Keratinocyte (primary cell): ENCODE measurements around the gene LAMP1. TPM values are rescaled to one million over a fixed set of nuclear protein-coding genes. Genes with fewer than 3 reads are reported as not detected.

Experiments
- DNase-seq: peaks from one replicate; pipeline ENCODE4 v3.0.0-alpha.2; 2011; ENCODE audit warnings: low read depth, missing footprints, low spot score
- FAIRE-seq: peaks from 2 replicates; lab custom pipeline; 2011; peaks lifted over from hg19 to GRCh38; lab: Jason Lieb, UNC
- H2AFZ ChIP-seq: 2 replicates; pipeline ENCODE4 v1.6.0; 2012; ENCODE audit warnings: low read length, control low read depth, inconsistent platforms; ENCODE audit not compliant: control insufficient read depth
- H3K27ac ChIP-seq: 2 replicates; pipeline ENCODE4 v1.5.1; 2011; ENCODE audit warnings: low read length; ENCODE audit not compliant: control insufficient read depth, insufficient read depth
- H3K27me3 ChIP-seq: 3 replicates; pipeline ENCODE4 v1.6.0; 2011; ENCODE audit warnings: low read length; ENCODE audit not compliant: control insufficient read depth, insufficient read depth; ENCODE audit errors: extremely low read depth
- H3K36me3 ChIP-seq, 2 experiments: 2 replicates in 1 of 2; 3 replicates in 1 of 2; pipeline ENCODE4 v1.5.1; 2011; ENCODE audit warnings: low read length in 2 of 2, mild to moderate bottlenecking in 1 of 2; ENCODE audit not compliant: control insufficient read depth in 2 of 2, insufficient read depth in 2 of 2; ENCODE audit errors: extremely low read depth in 1 of 2
- H3K4me1 ChIP-seq: 3 replicates; pipeline ENCODE4 v1.5.1; 2011; ENCODE audit warnings: low read length; ENCODE audit not compliant: control insufficient read depth, insufficient read depth; ENCODE audit errors: extremely low read depth
- H3K4me2 ChIP-seq: 3 replicates; pipeline ENCODE4 v1.6.0; 2011; ENCODE audit warnings: low read depth, low read length; ENCODE audit not compliant: control insufficient read depth, insufficient read depth; ENCODE audit errors: extremely low read depth
- H3K4me3 ChIP-seq, 3 experiments: fragments of 200-600 bp in 1 of 3; sonication (generic) in 1 of 3; 2 replicates in 2 of 3; 3 replicates in 1 of 3; pipeline ENCODE4 v1.5.1; 2011 to 2016; ENCODE audit warnings: low read length in 3 of 3, mild to moderate bottlenecking in 3 of 3, control low read depth in 2 of 3, inconsistent platforms in 1 of 3, low read depth in 1 of 3, mixed read lengths in 1 of 3, mixed run types in 1 of 3, moderate library complexity in 1 of 3; ENCODE audit not compliant: control insufficient read depth in 2 of 3, insufficient read depth in 2 of 3; ENCODE audit errors: extremely low read depth in 1 of 3
- H3K79me2 ChIP-seq: 2 replicates; pipeline ENCODE4 v1.6.0; 2012; ENCODE audit warnings: low read length; ENCODE audit not compliant: control insufficient read depth, insufficient read depth
- H3K9ac ChIP-seq: 3 replicates; pipeline ENCODE4 v1.6.0; 2011; ENCODE audit warnings: low read length; ENCODE audit not compliant: control insufficient read depth, insufficient read depth; ENCODE audit errors: extremely low read depth
- H3K9me1 ChIP-seq: 3 replicates; pipeline ENCODE4 v1.6.0; 2011; ENCODE audit warnings: low read length; ENCODE audit not compliant: control insufficient read depth, insufficient read depth; ENCODE audit errors: extremely low read depth
- H3K9me3 ChIP-seq: 2 replicates; pipeline ENCODE4 v1.5.1; 2012; ENCODE audit warnings: low read depth, low read length; ENCODE audit not compliant: control insufficient read depth
- H4K20me1 ChIP-seq: 3 replicates; pipeline ENCODE4 v1.6.0; 2011; ENCODE audit warnings: low read length; ENCODE audit not compliant: control insufficient read depth, insufficient read depth; ENCODE audit errors: extremely low read depth
- CTCF ChIP-seq, 3 experiments: IDR thresholded peaks in 1 of 3; conservative IDR thresholded peaks in 1 of 3; optimal IDR thresholded peaks in 1 of 3; 2 replicates in 2 of 3; 3 replicates in 1 of 3; pipeline versions ENCODE3 to v1.5.1; 2011; ENCODE audit warnings: low read length in 3 of 3, mild to moderate bottlenecking in 3 of 3, moderate library complexity in 2 of 3, control low read depth in 1 of 3, inconsistent platforms in 1 of 3; ENCODE audit not compliant: insufficient read depth in 2 of 3; ENCODE audit errors: extremely low read depth in 1 of 3
- EZH2 ChIP-seq: IDR thresholded peaks from one replicate; pipeline ENCODE4 v1.6.1; 2012; ENCODE audit warnings: inconsistent platforms, mild to moderate bottlenecking, low read length, moderate library complexity
- dilution Hi-C: fragments of 300-500 bp; cut with MboI; formaldehyde crosslinking; loops from one replicate; pipeline ENCODE4 v1.7.0; 2020; ENCODE audit warnings: low sequenced_read_pairs; ENCODE audit not compliant: extremely low pct_ligation_motif_present
- polyA plus RNA-seq, 5 experiments: library from polyadenylated mRNA; depleted of rRNA in 3 of 5; stranded (reverse) in 3 of 5; stranded (forward) in 1 of 5; unstranded in 1 of 5; fragments of >200 nt; gene quantifications; 1 replicate in 1 of 5; 2 replicates in 3 of 5; 3 replicates in 1 of 5; pipeline versions ENCODE4 v1.2.1 to v1.2.3, GENCODE V29; 2011 to 2012; ENCODE audit warnings: missing spikeins in 2 of 5, low read depth in 1 of 5, low replicate concordance in 1 of 5

The LAMP1 gene
- polyA plus RNA-seq, 1 donor (not counting 4 experiments of a cell fraction or from before 2014, with no cell fraction given) = 202 TPM

- no peak overlapping the region for H3K4me2 ChIP-seq
- peaks cover 36% of the 10 kb centered on the region for H3K27me3 ChIP-seq
Observed at GRCh38 chr13:113291129-113291528, 5.9 kb upstream of the LAMP1 start.

GRCh38 chr13:113292021-113292862, 4.8 kb upstream of the LAMP1 start:
- no peak overlapping the region for H3K27ac ChIP-seq
- peaks cover 8% of the 10 kb centered on the region for H3K9me3 ChIP-seq
- H3K4me3 ChIP-seq = peak overlapping the region in 2 of 3 experiments; percentile 12 to 47
- H3K27me3 ChIP-seq = peaks cover 36% of the 10 kb centered on the region
- H3K36me3 ChIP-seq = no peaks in the 10 kb centered on the region
- TF ChIP-seq EZH2 (peak; percentile 81), CTCF (optimal IDR thresholded peaks at IDR 0.05 in 1 of 3, IDR thresholded peaks at IDR 0.05 in 1 of 3, conservative IDR thresholded peaks at IDR 0.05 in 1 of 3; ENCODE audit: extremely low read depth in 1 of 3, insufficient read depth in 2 of 3, low read length in 3 of 3) (no peak)
- peaks cover 1% of the 10 kb centered on the region for H3K79me2 ChIP-seq
- FAIRE-seq (peak; percentile 74), DNase-seq (no peak)
- H2AFZ ChIP-seq = peak overlapping the region; percentile 67
- H3K4me1 ChIP-seq = peaks cover 24% of the 10 kb centered on the region
- peak overlapping the region; percentile 43 for H3K4me2 ChIP-seq
- no peaks in the 10 kb centered on the region for H3K9me1 ChIP-seq
- dilution Hi-C loops = no loop called here
- H3K9ac ChIP-seq = peak overlapping the region; percentile 56
- H4K20me1 ChIP-seq = no peaks in the 10 kb centered on the region

More at GRCh38 chr13:113291129-113291528, 5.9 kb upstream of the LAMP1 start:
- Histone ChIP-seq H3K9me1 (no peaks in the 10 kb centered on the region), H3K9me3 (peaks cover 10% of the 10 kb centered on the region), H3K9ac (no peak overlapping the region), H4K20me1 (no peaks in the 10 kb centered on the region), H3K4me3 (no peak overlapping the region), H3K4me1 (peaks cover 20% of the 10 kb centered on the region), H3K36me3 (no peaks in the 10 kb centered on the region), H3K27ac (no peak overlapping the region), H3K79me2 (no peaks in the 10 kb centered on the region), H2AFZ (no peak overlapping the region)
- dilution Hi-C loops = no loop called here
- DNase-seq (no peak), FAIRE-seq (no peak)
- TF ChIP-seq EZH2 (no peak), CTCF (optimal IDR thresholded peaks at IDR 0.05 in 1 of 3, IDR thresholded peaks at IDR 0.05 in 1 of 3, conservative IDR thresholded peaks at IDR 0.05 in 1 of 3; ENCODE audit: extremely low read depth in 1 of 3, insufficient read depth in 2 of 3, low read length in 3 of 3) (no peak)
